Neuronal stem cell (in vitro differentiated cells): ENCODE data around the gene ADCY1.

ENCODE experiments used
- DNase-seq: peaks from one replicate; pipeline ENCODE4 v3.0.0-alpha.2; 2013; ENCODE audit warnings: low spot score
- H2AFZ ChIP-seq: one replicate; pipeline ENCODE4 v1.6.1; 2013; ENCODE audit warnings: mild to moderate bottlenecking, low read length, inconsistent platforms
- H2AK5ac ChIP-seq: 2 replicates; pipeline ENCODE4 v1.6.1; 2013; ENCODE audit warnings: low read depth, mild to moderate bottlenecking, inconsistent platforms, low read length, moderate library complexity, mixed read lengths
- H2BK120ac ChIP-seq: 2 replicates; pipeline ENCODE4 v1.6.1; 2013; ENCODE audit warnings: low read depth, mild to moderate bottlenecking, inconsistent platforms, low read length, moderate library complexity, mixed read lengths
- H2BK12ac ChIP-seq: one replicate; pipeline ENCODE4 v1.6.1; 2013; ENCODE audit warnings: low read length, inconsistent platforms
- H2BK15ac ChIP-seq: 2 replicates; pipeline ENCODE4 v1.6.1; 2013; ENCODE audit warnings: mild to moderate bottlenecking, low read length, inconsistent platforms, mixed read lengths
- H2BK5ac ChIP-seq: one replicate; pipeline ENCODE4 v1.6.1; 2013; ENCODE audit warnings: inconsistent platforms, mild to moderate bottlenecking, low read length, moderate library complexity
- H3K14ac ChIP-seq: one replicate; pipeline ENCODE4 v1.6.1; 2013; ENCODE audit warnings: low read length, inconsistent platforms
- H3K18ac ChIP-seq: 2 replicates; pipeline ENCODE4 v1.6.1; 2013; ENCODE audit warnings: low read length, inconsistent platforms
- H3K23ac ChIP-seq: 2 replicates; pipeline ENCODE4 v1.6.1; 2013; ENCODE audit warnings: low read depth, mild to moderate bottlenecking, mixed read lengths, low read length, inconsistent platforms; ENCODE audit not compliant: poor library complexity
- H3K27ac ChIP-seq: replicated peaks from 3 replicates; pipeline ENCODE4 v1.5.1; 2013; ENCODE audit warnings: low read length, inconsistent platforms
- H3K27me3 ChIP-seq, 3 experiments: 2 replicates each; pipeline ENCODE4 v1.6.1; 2013; ENCODE audit warnings: low read length in 3 of 3, mild to moderate bottlenecking in 2 of 3, inconsistent platforms in 1 of 3, low read depth in 1 of 3, mixed read lengths in 1 of 3, moderate library complexity in 1 of 3; ENCODE audit not compliant: control insufficient read depth in 3 of 3, insufficient read depth in 3 of 3
- H3K36me3 ChIP-seq, 2 donors: replicated peaks in 1 of 2; 2 replicates each; pipeline ENCODE4 v1.6.1; 2013; ENCODE audit warnings: low read length in 2 of 2; ENCODE audit not compliant: control insufficient read depth in 2 of 2, insufficient read depth in 2 of 2
- H3K4ac ChIP-seq: 2 replicates; pipeline ENCODE4 v1.6.1; 2013; ENCODE audit warnings: inconsistent platforms, mild to moderate bottlenecking, low read length, moderate library complexity
- H3K4me1 ChIP-seq, 2 donors: 1 replicate in 1 of 2; 2 replicates in 1 of 2; pipeline ENCODE4 v1.6.1; 2013; ENCODE audit warnings: low read length in 2 of 2, low read depth in 1 of 2; ENCODE audit not compliant: control insufficient read depth in 2 of 2, insufficient read depth in 1 of 2
- H3K4me2 ChIP-seq: one replicate; pipeline ENCODE4 v1.6.1; 2013; ENCODE audit warnings: mild to moderate bottlenecking, low read length, inconsistent platforms; ENCODE audit not compliant: insufficient read depth, poor library complexity, severe bottlenecking
- H3K4me3 ChIP-seq, 2 donors: 2 replicates each; pipeline ENCODE4 v1.5.1; 2013; ENCODE audit warnings: low read length in 2 of 2, mild to moderate bottlenecking in 2 of 2, inconsistent platforms in 1 of 2, moderate library complexity in 1 of 2
- H3K79me1 ChIP-seq: one replicate; pipeline ENCODE4 v1.6.1; 2013; ENCODE audit warnings: low read depth, mild to moderate bottlenecking, inconsistent platforms, low read length, moderate library complexity
- H3K9ac ChIP-seq: one replicate; pipeline ENCODE4 v1.6.1; 2013; ENCODE audit warnings: mild to moderate bottlenecking, low read depth, low read length, inconsistent platforms; ENCODE audit not compliant: poor library complexity
- H3K9me3 ChIP-seq, 2 donors: replicated peaks in 1 of 2; 2 replicates each; pipeline versions ENCODE3 to v1.6.1; 2013; ENCODE audit warnings: low read length in 2 of 2, mild to moderate bottlenecking in 2 of 2, inconsistent platforms in 1 of 2, low read depth in 1 of 2, mixed read lengths in 1 of 2, moderate library complexity in 1 of 2; ENCODE audit not compliant: control insufficient read depth in 2 of 2, insufficient read depth in 1 of 2
- H4K8ac ChIP-seq: one replicate; pipeline ENCODE4 v1.6.1; 2013; ENCODE audit warnings: low read depth, mild to moderate bottlenecking, inconsistent platforms, low read length, moderate library complexity
- H4K91ac ChIP-seq: one replicate; pipeline ENCODE4 v1.6.1; 2013; ENCODE audit warnings: low read length, low read depth, mild to moderate bottlenecking, inconsistent platforms; ENCODE audit not compliant: poor library complexity
- WGBS, 2 donors: extraction: QIAGEN DNeasy Blood & Tissue Kit; methylation state at CpG; one replicate each; pipeline ENCODE4 v1.1.7; 2013; ENCODE audit warnings: missing lambda C conversion rate in 2 of 2, mixed read lengths in 1 of 2; ENCODE audit not compliant: insufficient read length in 2 of 2, insufficient replicate concordance in 1 of 2; ENCODE audit errors: extremely low coverage in 2 of 2; 5-methylcytosine and 5-hydroxymethylcytosine counted together

The ADCY1 gene

DNA sequence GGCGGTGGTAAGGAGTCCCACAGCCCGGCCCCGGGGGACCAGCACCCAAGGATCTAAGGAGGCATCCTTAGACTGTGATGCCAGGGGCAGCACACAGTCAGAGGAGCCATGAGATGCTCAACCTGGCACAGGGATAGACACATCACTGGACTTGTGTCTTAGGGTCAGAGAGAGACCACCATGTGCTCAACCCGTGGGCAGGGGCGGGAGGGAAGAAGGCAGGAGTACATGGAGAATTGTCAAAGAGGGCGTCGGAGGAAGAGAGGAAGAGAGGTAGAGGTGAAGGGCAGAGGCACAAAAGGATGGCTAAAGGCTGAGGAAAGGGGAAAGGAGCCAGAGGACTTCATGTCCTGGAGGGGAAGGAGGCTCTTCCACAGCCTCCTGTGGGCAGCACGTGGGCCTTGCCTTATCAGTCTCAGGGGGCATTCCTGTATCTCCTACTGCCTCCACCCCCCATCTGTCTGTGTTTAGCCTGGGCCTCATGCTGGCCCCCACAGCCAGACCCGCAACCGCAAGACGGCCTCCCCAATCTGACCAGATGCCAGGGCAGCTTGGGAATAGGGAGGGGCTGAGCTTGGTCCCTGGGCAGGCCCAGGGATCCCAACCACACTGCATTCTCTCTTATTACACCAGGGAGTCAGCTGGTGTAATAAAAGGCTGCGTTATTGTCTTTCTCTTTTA, 2.2 kb downstream of the ADCY1 start:
- peak overlapping the region; percentile 42 for H2AK5ac ChIP-seq
- no peak overlapping the region for H2BK120ac ChIP-seq
- no peak overlapping the region for H4K8ac ChIP-seq
- no peak overlapping the region for H2BK15ac ChIP-seq
- H3K36me3 ChIP-seq = no peaks in the 10 kb centered on the region
- H3K18ac ChIP-seq = no peak overlapping the region
- H3K4me2 ChIP-seq = no peak overlapping the region
- no peak overlapping the region for H3K4ac ChIP-seq
- H3K27me3 ChIP-seq = peaks cover 11 to 45% (median 35%) of the 10 kb centered on the region in 3 experiments
- WGBS, 2 donors = no CpG with 5 or more reads among the region's 12 CpGs
- no peak overlapping the region for H3K27ac ChIP-seq
- no peaks in the 10 kb centered on the region for H3K9me3 ChIP-seq
- no peak overlapping the region for H2BK5ac ChIP-seq
- H3K4me1 ChIP-seq = peaks cover 9 to 14% of the 10 kb centered on the region in 2 donors
- no peak overlapping the region for H3K14ac ChIP-seq
- DNase-seq = no peak
- H3K9ac ChIP-seq = no peak overlapping the region
- H2AFZ ChIP-seq = no peak overlapping the region
- H3K79me1 ChIP-seq = no peaks in the 10 kb centered on the region
- no peak overlapping the region for H2BK12ac ChIP-seq
- no peak overlapping the region for H4K91ac ChIP-seq
- no peak overlapping the region for H3K23ac ChIP-seq
- no peak overlapping the region for H3K4me3 ChIP-seq

DNA sequence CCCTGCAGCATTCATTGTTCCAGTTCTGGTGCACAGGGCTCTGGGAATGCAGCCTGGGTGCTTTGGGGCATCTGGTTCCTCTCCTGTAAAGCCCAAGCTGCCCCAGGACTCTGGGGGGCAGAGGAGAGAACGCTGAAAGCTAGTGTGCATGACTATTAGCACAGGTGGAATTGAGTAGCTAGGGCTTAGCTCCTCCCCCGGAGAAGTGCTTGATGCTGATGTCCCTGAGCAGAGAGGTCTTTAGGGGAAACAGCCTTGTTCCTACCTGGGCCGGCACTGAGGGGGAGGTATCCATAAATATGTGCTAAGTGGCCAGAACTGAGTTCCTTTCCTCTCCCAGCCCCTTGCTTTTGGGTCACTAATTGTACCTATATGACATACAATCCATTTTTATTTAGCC, 3.9 kb downstream of the ADCY1 start:
- Histone ChIP-seq H2BK5ac (no peak overlapping the region), H4K8ac (no peak overlapping the region), H3K18ac (no peak overlapping the region), H3K4me2 (no peak overlapping the region), H3K9ac (no peak overlapping the region), H3K79me1 (no peaks in the 10 kb centered on the region), H3K4ac (peak overlapping the region; percentile 6), H3K23ac (no peak overlapping the region), H3K27ac (no peak overlapping the region), H4K91ac (no peak overlapping the region), H3K9me3 (no peaks in the 10 kb centered on the region), H3K14ac (no peak overlapping the region), H2BK12ac (no peak overlapping the region), H3K27me3 (peaks cover 11 to 31% (median 29%) of the 10 kb centered on the region in 3 experiments), H2AK5ac (no peak overlapping the region), H3K36me3 (no peaks in the 10 kb centered on the region), H3K4me3 (no peak overlapping the region), H2AFZ (no peak overlapping the region), H2BK15ac (no peak overlapping the region), H3K4me1 (peaks cover 9 to 25% of the 10 kb centered on the region in 2 donors), H2BK120ac (no peak overlapping the region)
- WGBS, 2 donors = no CpG with 5 or more reads among the region's 3 CpGs
- no peak for DNase-seq

DNA sequence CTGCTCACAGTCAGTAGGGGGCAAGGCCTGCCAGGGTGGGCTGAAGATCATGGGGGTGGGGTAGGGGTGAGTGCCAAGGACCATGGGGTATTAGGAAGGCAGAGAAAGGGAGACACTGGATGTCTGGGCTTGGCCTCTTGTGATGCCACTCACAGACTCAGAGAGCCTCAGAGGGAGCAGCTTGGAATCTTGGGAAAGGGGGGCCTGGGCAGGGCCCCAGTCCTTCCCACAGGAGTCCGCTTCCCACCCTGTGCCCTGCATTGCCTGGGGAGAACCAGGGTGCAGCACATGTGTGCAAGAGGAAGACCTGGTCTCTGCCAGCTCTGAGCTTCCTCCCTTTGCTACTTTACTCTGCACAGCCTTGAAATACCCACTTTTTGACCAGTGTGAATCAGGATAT, 4.3 kb downstream of the ADCY1 start:
- no peak overlapping the region for H3K9ac ChIP-seq
- H3K36me3 ChIP-seq = no peaks in the 10 kb centered on the region
- no peak overlapping the region for H3K4ac ChIP-seq
- no peak for DNase-seq
- no peak overlapping the region for H3K23ac ChIP-seq
- H3K4me2 ChIP-seq = no peak overlapping the region
- H2AK5ac ChIP-seq = no peak overlapping the region
- H3K9me3 ChIP-seq = no peaks in the 10 kb centered on the region
- peaks cover 11 to 28% (median 25%) of the 10 kb centered on the region in 3 experiments for H3K27me3 ChIP-seq
- H2BK120ac ChIP-seq = no peak overlapping the region
- no peak overlapping the region for H4K91ac ChIP-seq
- no peak overlapping the region for H3K18ac ChIP-seq
- no peak overlapping the region for H2AFZ ChIP-seq
- no peak overlapping the region for H2BK5ac ChIP-seq
- peaks cover 9 to 27% of the 10 kb centered on the region in 2 donors for H3K4me1 ChIP-seq
- no peak overlapping the region for H4K8ac ChIP-seq
- H3K4me3 ChIP-seq = no peak overlapping the region
- H3K79me1 ChIP-seq = no peaks in the 10 kb centered on the region
- H2BK12ac ChIP-seq = no peak overlapping the region
- no peak overlapping the region for H3K14ac ChIP-seq
- no peak overlapping the region for H2BK15ac ChIP-seq
- H3K27ac ChIP-seq = no peak overlapping the region
- no CpG with 5 or more reads among the region's 1 CpG for WGBS, 2 donors

DNA sequence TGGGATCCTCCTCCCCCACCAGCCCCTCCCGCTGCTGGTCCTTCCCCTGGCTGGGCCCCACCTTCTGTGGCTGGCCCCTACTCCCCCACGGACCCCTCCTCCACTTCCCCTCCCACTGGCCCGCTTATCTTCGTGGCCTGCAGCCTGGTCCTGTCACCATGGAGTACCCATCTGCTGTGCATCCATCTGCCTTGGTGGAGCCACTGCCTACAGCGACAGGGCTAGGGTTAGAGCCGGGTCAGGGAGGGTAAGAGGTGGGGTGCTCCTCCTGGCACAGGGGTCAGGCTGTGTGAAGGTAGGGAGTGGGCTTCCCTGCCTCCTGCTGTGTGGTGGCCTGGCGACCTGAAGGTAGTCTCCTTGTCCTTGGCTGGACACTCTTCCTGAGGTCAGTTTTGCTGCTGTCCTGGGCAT, 5.2 kb downstream of the ADCY1 start:
- peak overlapping the region; percentile 52 for H3K9ac ChIP-seq
- no peak overlapping the region for H3K4ac ChIP-seq
- H4K91ac ChIP-seq = no peak overlapping the region
- no peak overlapping the region for H3K4me3 ChIP-seq
- H4K8ac ChIP-seq = no peak overlapping the region
- H3K14ac ChIP-seq = peak overlapping the region; percentile 40
- peaks cover 11 to 22% (median 18%) of the 10 kb centered on the region in 3 experiments for H3K27me3 ChIP-seq
- H2BK12ac ChIP-seq = peak overlapping the region; percentile 69
- no peaks in the 10 kb centered on the region for H3K79me1 ChIP-seq
- H3K9me3 ChIP-seq = no peaks in the 10 kb centered on the region
- no CpG with 5 or more reads among the region's 7 CpGs for WGBS, 2 donors
- peaks cover 9 to 27% of the 10 kb centered on the region in 2 donors for H3K4me1 ChIP-seq
- no peak overlapping the region for H3K27ac ChIP-seq
- H2BK120ac ChIP-seq = no peak overlapping the region
- no peak overlapping the region for H2BK5ac ChIP-seq
- H3K23ac ChIP-seq = no peak overlapping the region
- no peak overlapping the region for H2AFZ ChIP-seq
- H2BK15ac ChIP-seq = peak overlapping the region; percentile 39
- H3K4me2 ChIP-seq = no peak overlapping the region
- no peak overlapping the region for H3K18ac ChIP-seq
- H2AK5ac ChIP-seq = peak overlapping the region; percentile 77
- DNase-seq = no peak
- no peaks in the 10 kb centered on the region for H3K36me3 ChIP-seq
